Osteoblast (primary cell): ENCODE data around the gene ZC3HAV1. TPM values are rescaled to one million over a fixed set of nuclear protein-coding genes. Genes with fewer than 3 reads are reported as not detected.

Experiments
- DNase-seq: peaks from one replicate; pipeline ENCODE4 v3.0.0; 2011; ENCODE audit warnings: low spot score, mixed read lengths; ENCODE audit not compliant: insufficient read length; ENCODE audit errors: missing footprints
- H2AFZ ChIP-seq: 2 replicates; pipeline ENCODE4 v1.6.0; 2011; ENCODE audit warnings: mild to moderate bottlenecking, low read length
- H3K27ac ChIP-seq: 2 replicates; pipeline ENCODE4 v1.5.1; 2011; ENCODE audit warnings: mild to moderate bottlenecking, low read depth, low read length, moderate library complexity
- H3K27me3 ChIP-seq: 2 replicates; pipeline ENCODE4 v1.6.0; 2012; ENCODE audit warnings: mild to moderate bottlenecking, control low read depth, inconsistent platforms, low read length, moderate library complexity; ENCODE audit not compliant: insufficient read depth
- H3K36me3 ChIP-seq: 2 replicates; pipeline ENCODE4 v1.5.1; 2011; ENCODE audit warnings: mild to moderate bottlenecking, low read length, control low read depth, moderate library complexity; ENCODE audit not compliant: insufficient read depth
- H3K4me1 ChIP-seq: 2 replicates; pipeline ENCODE4 v1.5.1; 2011; ENCODE audit warnings: mild to moderate bottlenecking, low read length, control low read depth, moderate library complexity; ENCODE audit not compliant: insufficient read depth
- H3K4me2 ChIP-seq: 2 replicates; pipeline ENCODE4 v1.6.0; 2011; ENCODE audit warnings: mild to moderate bottlenecking, low read length; ENCODE audit not compliant: insufficient read depth
- H3K4me3 ChIP-seq: fragments of 200-600 bp; sonication (generic); 3 replicates; pipeline ENCODE4 v1.5.1; 2012; ENCODE audit warnings: mild to moderate bottlenecking, low read length, inconsistent platforms; ENCODE audit not compliant: insufficient read depth
- H3K79me2 ChIP-seq: 2 replicates; pipeline ENCODE4 v1.6.0; 2012; ENCODE audit warnings: mild to moderate bottlenecking, low read length, control low read depth, inconsistent platforms; ENCODE audit not compliant: insufficient read depth
- H3K9me3 ChIP-seq: 2 replicates; pipeline ENCODE4 v1.5.1; 2011; ENCODE audit warnings: low read depth, low read length, control low read depth
- H4K20me1 ChIP-seq: 2 replicates; pipeline ENCODE4 v1.6.0; 2012; ENCODE audit warnings: mild to moderate bottlenecking, low read length, control low read depth; ENCODE audit not compliant: insufficient read depth
- CTCF ChIP-seq: IDR thresholded peaks from 2 replicates; pipeline ENCODE4 v1.5.1; 2011; ENCODE audit warnings: mild to moderate bottlenecking, low read depth, low read length, moderate library complexity; ENCODE audit errors: extremely low read depth
- total RNA-seq: library from RNA; depleted of rRNA; stranded (reverse); fragments of >200 nt; gene quantifications from 2 replicates; pipeline ENCODE4 v1.2.3, GENCODE V29; 2012

The ZC3HAV1 gene
- total RNA-seq, 1 donor, result 44.5 TPM

- H3K9me3 ChIP-seq, result no peaks in the 10 kb centered on the region
- no peak for DNase-seq
- H3K27me3 ChIP-seq, result no peaks in the 10 kb centered on the region
- no peaks in the 10 kb centered on the region for H4K20me1 ChIP-seq
- no peak overlapping the region for H3K27ac ChIP-seq
- no peak for TF ChIP-seq CTCF
- no peaks in the 10 kb centered on the region for H3K4me1 ChIP-seq
- H3K4me3 ChIP-seq, result no peak overlapping the region
- H3K79me2 ChIP-seq, result no peaks in the 10 kb centered on the region
- H2AFZ ChIP-seq, result no peak overlapping the region
- H3K36me3 ChIP-seq, result no peaks in the 10 kb centered on the region
- no peak overlapping the region for H3K4me2 ChIP-seq
These were observed 98.1 kb downstream of the ZC3HAV1 start for GRCh38 chr7:139011373-139011772.

GRCh38 chr7:139004321-139005090, 105.0 kb downstream of the ZC3HAV1 start:
- Histone ChIP-seq H3K9me3 (no peaks in the 10 kb centered on the region), H4K20me1 (no peaks in the 10 kb centered on the region), H3K79me2 (no peaks in the 10 kb centered on the region), H3K4me3 (no peak overlapping the region), H3K36me3 (no peaks in the 10 kb centered on the region), H3K4me2 (no peak overlapping the region), H2AFZ (no peak overlapping the region), H3K27ac (no peak overlapping the region), H3K27me3 (no peaks in the 10 kb centered on the region), H3K4me1 (no peaks in the 10 kb centered on the region)
- no peak for TF ChIP-seq CTCF
- DNase-seq, result no peak

- H3K27me3 ChIP-seq, result no peaks in the 10 kb centered on the region
- no peaks in the 10 kb centered on the region for H3K79me2 ChIP-seq
- no peak overlapping the region for H2AFZ ChIP-seq
- no peaks in the 10 kb centered on the region for H3K4me1 ChIP-seq
- no peaks in the 10 kb centered on the region for H3K9me3 ChIP-seq
- H4K20me1 ChIP-seq, result no peaks in the 10 kb centered on the region
- no peak overlapping the region for H3K4me3 ChIP-seq
- H3K4me2 ChIP-seq, result no peak overlapping the region
- no peaks in the 10 kb centered on the region for H3K36me3 ChIP-seq
- TF ChIP-seq CTCF, result no peak
- H3K27ac ChIP-seq, result no peak overlapping the region
- DNase-seq, result no peak
These were observed 110.1 kb downstream of the ZC3HAV1 start for GRCh38 chr7:138999414-138999813.

Other genes starting within 250 kb of the ZC3HAV1 start
- 2.9 and 3.3 TPM in 2 replicates for gene KIAA1549, start 128.3 kb downstream of the ZC3HAV1 start, total RNA-seq
- gene ZC3HAV1L, start 73.7 kb downstream of the ZC3HAV1 start, total RNA-seq, result 17.1 and 17.4 TPM in 2 replicates
- gene UBN2, start 121.5 kb upstream of the ZC3HAV1 start, total RNA-seq, result 9.8 and 10.0 TPM in 2 replicates
- 9.0 and 15.3 TPM in 2 replicates for gene FMC1, start 231.6 kb upstream of the ZC3HAV1 start, total RNA-seq